CD4-positive, alpha-beta T cell treated with Interferon gamma for 1 hour (primary cell): ENCODE results near the gene PRAMEF26.
"Not testable (repeated sequence)": the region's sequence is repeated elsewhere in the genome, so short reads cannot be mapped to it uniquely, and the experiment has no call there.

Experiments used
- DNase-seq: peaks from one replicate; pipeline ENCODE4 v3.0.0-alpha.2; 2020

Gene PRAMEF26

GRCh38 chr1:13155909-13156308, at the start of gene PRAMEF26:
TSS of gene PRAMEF26 (minus strand) at chr1:13156009. CDS start at chr1:13153095, 2,914 bp downstream.
- not testable (repeated sequence) for DNase-seq

DNA sequence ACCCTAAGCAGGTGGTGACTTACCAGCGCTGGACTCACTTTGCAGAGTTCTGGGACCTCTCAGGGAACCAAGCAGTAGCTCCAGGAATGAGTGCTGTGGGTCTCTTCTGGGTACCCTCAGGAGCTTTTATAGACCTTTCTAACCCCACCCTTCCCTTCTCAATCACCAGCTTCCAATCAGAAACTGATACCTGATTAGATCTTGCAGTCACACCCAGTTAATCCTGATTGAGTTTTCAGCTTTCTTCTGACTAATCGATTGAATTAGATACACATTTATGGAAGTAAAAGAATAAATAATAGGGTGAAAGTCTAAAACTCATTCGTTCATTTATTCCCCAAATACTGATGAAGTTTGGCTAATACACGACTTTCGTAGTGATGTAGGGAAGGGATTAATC, 45.5 kb upstream of the PRAMEF26 start, which contains the start of gene PRAMEF13:
TSS of gene PRAMEF13 (minus strand) at position 101 of the 400 bp plus-strand sequence. CDS start 1,820 bp downstream, outside the sequence.
- not testable (repeated sequence) for DNase-seq

DNA sequence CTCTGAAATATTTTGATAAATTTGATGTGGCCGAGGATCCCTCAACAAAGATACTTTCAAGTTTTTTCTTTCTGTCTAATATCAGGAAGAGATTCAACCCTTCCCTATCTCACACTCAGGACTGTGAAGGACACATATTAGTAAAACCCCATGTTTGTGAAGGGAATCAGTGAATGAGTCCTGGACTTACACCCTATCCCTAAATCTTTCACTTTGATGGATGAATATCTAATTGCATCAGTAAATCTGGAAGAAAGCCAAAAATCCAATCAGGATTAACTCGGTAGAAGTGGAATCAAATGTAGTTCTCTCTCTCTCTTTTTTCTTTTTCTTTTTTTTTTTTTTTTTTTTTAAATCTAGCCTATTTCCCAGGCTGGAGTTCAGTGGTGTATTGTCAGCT, 15.7 kb upstream of the PRAMEF26 start, which contains the start of gene PRAMEF9:
TSS of gene PRAMEF9 (plus strand) at position 301 of the 400 bp plus-strand sequence. CDS start 3,433 bp downstream, outside the sequence.
- not testable (repeated sequence) for DNase-seq

GRCh38 chr1:13165531-13165930, 9.7 kb upstream of the PRAMEF26 start, which contains the start of gene HNRNPCL4:
TSS of gene HNRNPCL4 (minus strand) at chr1:13165631. CDS start at chr1:13165467, 164 bp downstream.
- DNase-seq, result not testable (repeated sequence)

GRCh38 chr1:13116754-13117153, 39.1 kb downstream of the PRAMEF26 start, which contains the start of gene HNRNPCL2:
TSS of gene HNRNPCL2 (minus strand) at chr1:13116854. CDS start at chr1:13116400, 454 bp downstream.
- DNase-seq, result not testable (repeated sequence)
